Coronary artery (tissue), 2 donors: ENCODE measurements around the gene RRP1B.
"Not testable (repeated sequence)": the region's sequence is repeated elsewhere in the genome, so short reads cannot be mapped to it uniquely, and the experiment has no call there.

Experiments
- DNase-seq: peaks from one replicate; pipeline ENCODE4 v3.0.0-alpha.2; 2017; ENCODE audit warnings: low spot score
- H3K27ac ChIP-seq, 2 donors: fragments of 200-600 bp; sonication (generic); one replicate each; pipeline ENCODE4 v1.5.1; 2016 to 2019
- H3K4me3 ChIP-seq: fragments of 200-600 bp; sonication (generic); 2 replicates; pipeline ENCODE4 v1.5.1; 2016; ENCODE audit warnings: mild to moderate bottlenecking, moderate library complexity
- TF ChIP-seq, protein P1 (sequence below): fragments of 200-600 bp; sonication (generic); IDR thresholded peaks from one replicate; pipeline ENCODE4 v1.5.1; 2019; ENCODE audit warnings: antibody characterized with exemption

Gene RRP1B

DNA sequence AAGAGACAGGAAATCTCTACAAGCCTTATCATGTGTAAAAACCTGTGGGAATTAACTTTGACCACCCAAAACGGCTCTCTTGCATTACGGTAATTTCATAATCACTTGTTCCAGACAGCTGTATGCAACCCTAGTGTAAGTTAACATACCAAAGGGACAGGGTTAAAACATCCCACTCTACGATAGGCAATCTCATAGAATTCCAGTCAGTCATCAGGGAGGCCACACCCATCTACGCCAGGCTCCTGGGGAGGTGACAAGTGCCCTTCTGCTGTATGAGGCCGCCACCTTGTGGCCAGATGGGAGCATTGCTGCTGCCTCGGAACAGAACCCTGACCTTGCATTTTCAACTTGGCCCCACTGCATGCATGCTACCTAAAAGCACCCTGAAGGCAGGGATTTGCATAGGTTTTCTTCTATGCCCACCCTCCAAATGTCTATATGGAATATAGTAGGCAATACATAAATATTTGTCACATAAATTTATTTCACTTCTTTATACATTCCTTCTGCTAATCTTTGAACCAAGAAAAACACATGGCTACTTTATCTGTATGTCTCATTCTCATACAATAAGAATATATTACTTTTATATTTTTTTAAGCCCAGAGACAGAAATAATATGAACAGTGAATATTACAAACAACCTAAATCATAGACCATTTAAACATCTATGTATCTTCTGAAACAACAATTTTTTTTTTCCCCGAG lies 12.7 kb upstream of the RRP1B start:
- peak overlapping the region in 1 of 2 donors; percentile 26 for H3K27ac ChIP-seq
- TF ChIP-seq, protein P1, sequence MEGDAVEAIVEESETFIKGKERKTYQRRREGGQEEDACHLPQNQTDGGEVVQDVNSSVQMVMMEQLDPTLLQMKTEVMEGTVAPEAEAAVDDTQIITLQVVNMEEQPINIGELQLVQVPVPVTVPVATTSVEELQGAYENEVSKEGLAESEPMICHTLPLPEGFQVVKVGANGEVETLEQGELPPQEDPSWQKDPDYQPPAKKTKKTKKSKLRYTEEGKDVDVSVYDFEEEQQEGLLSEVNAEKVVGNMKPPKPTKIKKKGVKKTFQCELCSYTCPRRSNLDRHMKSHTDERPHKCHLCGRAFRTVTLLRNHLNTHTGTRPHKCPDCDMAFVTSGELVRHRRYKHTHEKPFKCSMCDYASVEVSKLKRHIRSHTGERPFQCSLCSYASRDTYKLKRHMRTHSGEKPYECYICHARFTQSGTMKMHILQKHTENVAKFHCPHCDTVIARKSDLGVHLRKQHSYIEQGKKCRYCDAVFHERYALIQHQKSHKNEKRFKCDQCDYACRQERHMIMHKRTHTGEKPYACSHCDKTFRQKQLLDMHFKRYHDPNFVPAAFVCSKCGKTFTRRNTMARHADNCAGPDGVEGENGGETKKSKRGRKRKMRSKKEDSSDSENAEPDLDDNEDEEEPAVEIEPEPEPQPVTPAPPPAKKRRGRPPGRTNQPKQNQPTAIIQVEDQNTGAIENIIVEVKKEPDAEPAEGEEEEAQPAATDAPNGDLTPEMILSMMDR: peak; percentile 89
- DNase-seq: peak; percentile 94
- peak overlapping the region; percentile 45 for H3K4me3 ChIP-seq

DNA sequence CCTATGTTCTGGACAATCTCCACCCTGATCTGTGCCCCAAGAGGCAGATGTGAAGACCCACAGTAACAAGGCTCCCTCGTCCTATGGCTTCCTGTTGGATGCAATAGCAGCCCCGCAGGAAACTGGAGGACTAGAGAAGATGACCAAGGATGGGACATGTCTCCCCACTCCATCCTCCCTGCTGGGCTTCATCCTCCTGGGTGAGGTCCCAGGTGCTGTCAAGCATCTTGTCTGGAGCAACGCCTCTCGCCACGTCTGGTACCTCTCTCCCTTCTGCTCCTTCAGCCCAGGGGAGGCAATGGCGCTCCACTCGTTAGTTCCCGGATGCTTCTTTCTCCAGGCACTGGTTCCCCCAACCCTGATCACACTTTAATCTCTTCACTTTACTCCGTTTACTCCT lies 11.2 kb upstream of the RRP1B start:
- TF ChIP-seq, protein P1: no peak
- Histone ChIP-seq H3K4me3 (no peak overlapping the region), H3K27ac (no peak overlapping the region)
- DNase-seq: no peak

DNA sequence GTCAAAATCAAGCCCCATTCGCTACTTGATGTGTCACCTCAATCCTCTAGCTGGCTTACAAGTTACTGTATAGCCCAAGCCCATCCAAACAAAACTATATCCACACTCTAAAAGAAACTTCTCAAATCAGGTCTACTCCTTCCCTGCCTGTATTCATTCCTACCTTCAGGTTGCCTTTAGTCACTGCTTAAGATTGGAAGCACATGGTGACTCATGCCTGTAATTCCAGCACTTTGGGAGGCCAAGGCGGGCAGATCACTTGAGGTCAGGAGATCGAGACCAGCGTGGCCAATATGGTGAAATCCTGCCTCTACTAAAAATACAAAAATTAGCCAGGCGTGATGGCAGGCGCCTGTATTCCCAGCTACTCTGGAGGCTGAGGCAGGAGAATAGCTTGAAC lies 7.4 kb upstream of the RRP1B start:
- not testable (repeated sequence) for H3K4me3 ChIP-seq, DNase-seq, H3K27ac ChIP-seq

DNA sequence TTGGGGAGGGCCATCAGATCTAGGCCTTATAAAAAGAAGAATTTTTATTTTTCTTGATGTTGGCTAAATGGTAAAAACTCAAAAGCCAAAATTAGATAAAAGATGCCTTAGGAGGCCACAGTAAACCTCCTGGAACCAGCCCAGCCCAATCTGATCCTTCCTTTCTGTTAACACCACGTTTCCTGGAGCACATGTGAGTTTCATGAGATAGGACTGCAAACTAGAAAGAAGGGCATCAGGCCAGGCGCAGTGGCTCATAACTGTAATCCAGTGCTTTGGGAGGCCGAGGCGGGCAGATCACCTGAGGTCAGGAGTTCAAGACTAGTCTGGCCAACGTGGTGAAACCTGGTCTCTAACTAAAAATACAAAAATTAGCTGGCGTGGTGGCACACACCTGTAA lies 6.7 kb upstream of the RRP1B start:
- TF ChIP-seq, protein P1: no peak
- Histone ChIP-seq H3K4me3 (no peak overlapping the region), H3K27ac (no peak overlapping the region)
- DNase-seq: no peak

DNA sequence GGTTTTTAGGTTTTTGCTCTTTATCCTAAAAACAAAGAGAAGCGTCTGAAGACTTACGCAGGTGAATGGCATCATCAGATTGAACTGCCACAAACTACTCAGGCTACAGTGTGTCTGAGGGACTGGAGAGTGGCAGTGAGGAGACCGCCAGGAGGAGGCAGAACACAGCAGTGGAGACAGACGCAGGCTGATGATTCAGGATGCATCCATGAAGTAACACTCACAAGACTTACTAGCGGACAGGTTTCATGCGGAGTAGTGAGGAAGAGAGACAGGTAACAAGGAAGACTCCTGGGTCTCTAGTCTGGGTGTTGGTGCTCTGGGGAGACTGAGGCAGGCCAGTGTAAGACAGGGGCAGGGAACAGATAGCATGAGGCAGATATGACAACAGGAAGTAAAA lies 5.7 kb upstream of the RRP1B start:
- TF ChIP-seq, protein P1: no peak
- no peak overlapping the region for H3K4me3 ChIP-seq
- H3K27ac ChIP-seq: no peak overlapping the region
- no peak for DNase-seq

DNA sequence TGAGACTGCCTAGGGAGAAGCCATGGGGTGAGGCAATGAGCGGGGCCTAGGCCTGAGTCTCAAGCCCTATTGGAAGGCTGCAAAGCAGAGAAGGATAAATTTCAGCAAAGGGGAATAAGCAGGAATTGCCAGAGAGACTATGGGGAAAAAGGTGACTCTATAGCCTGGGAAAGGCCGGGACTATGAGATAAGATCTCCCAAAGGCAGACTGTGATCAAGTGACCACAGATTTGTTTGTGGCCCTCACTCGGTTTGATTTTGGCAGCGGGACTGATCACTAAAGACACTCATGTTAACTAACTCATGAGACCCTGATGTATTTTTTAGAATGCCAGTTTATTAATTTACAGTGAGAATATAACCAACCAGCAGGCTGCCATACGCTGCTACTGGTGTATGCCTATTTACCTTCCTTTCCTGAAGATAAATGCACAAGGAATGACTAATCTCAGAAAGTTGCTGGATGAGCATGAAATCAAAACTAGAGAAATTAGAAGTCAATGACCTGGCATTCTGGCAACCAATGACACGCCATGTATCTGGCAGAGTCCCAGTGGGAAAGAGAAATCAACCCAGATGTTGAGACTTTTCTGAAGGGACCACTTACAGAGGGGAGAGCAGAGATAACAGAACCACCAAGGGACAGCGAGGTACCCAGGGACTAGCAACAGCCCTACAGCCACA lies 4.4 kb upstream of the RRP1B start:
- no peak for DNase-seq
- TF ChIP-seq, protein P1: no peak
- Histone ChIP-seq H3K4me3 (no peak overlapping the region), H3K27ac (no peak overlapping the region)

DNA sequence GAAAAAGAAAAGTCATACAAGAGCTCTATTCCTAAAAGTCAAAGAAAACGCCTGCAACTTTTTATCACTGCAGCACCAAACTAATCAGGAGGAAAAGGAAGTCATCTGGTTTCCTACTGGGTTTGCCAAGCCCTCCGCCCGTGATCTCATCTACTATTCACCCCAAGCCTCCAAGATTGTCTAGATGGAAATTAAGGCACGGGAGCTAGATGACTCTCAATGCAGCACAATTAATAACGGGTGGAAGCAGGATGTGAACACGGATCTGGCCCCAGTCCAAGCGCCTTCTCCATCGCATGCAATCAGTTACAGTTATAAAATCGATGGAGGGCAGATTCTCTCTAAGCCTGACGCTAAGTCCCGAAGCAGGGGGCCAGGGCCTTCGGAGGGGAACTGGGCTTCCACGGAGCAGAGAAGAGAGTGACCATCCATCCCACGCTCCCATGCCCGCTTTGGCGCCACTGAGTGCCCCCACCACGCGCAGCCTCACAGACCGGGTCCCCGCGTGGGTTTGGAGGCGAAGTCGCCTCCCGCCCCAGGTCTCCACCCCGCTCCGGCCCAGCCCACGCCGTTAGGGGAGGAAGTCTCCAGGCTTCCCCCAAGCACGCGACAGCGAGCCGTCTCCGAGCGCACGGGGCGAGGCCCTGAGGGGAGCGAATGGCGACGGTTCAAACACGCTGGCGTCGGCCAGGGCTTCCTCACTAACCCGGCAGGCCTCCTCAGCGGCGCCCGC lies 1.8 kb upstream of the RRP1B start:
- Histone ChIP-seq H3K27ac (no peak overlapping the region), H3K4me3 (no peak overlapping the region)
- TF ChIP-seq, protein P1: no peak
- no peak for DNase-seq
